ENCODE data around the gene LTB.
A peak's percentile ranks its signal among the peaks of the same experiment; 100 is the strongest.
"Not testable (repeated sequence)": the region's sequence is repeated elsewhere in the genome, so short reads cannot be mapped to it uniquely, and the experiment has no call there.

LTB gene

DNA sequence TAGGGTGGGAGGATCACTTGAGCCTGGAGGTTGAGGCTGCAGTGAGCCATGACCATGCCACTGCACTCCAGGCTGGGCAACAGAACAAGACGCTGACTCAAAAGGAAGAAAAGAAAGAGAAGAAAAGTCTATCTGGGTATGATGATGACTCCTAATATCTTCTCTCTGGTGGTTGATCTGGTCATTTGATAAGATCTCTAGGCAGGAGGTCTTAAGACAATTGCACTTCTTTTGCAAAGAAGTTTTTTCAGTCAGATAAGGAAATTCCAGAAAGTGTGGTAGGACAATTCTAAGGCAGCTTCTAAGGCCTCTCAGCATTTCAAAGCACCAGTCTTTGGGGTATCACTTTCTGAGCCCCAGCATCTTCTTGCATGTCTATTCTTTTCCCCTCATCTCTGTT, 25.1 kb upstream of the LTB start:
- no peak for DNase-seq

DNA sequence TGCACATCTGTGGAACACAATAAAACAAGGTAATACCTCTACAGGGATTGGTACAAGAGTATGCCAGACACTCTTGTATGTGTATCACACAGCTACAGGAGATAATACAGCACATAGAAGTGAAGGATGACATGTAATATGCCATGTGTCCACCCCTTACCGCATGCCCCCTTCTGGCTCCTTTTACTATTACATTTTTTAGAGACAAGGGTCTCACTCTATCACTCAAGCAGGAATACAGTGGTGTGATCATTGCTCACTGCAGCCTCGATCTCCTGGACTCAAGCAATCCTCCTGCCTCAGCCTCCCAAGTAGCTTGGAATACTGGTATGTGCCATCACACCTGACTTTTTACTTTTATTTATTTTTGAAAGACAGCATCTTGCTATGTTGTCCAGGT, 14.8 kb upstream of the LTB start:
- DNase-seq = no peak

DNA sequence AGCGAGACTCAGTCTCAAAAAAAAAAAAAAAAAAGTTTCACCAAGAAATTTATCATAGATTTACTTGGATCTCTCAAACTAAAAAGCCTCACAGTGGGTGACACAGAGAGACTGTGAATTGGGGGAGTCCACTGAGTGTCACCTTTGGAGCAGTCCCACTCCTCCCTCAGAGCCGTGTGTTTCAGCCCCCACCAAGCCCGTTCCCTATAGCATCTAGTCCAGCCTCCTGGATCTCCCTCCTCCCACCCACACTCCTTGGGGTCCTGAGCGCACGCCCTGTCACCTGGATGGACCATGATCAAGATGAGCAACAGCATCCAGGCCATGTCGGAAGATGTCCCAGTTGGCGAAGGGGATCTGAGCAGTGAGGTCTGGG, 10.2 kb upstream of the LTB start:
- no peak for DNase-seq

DNA sequence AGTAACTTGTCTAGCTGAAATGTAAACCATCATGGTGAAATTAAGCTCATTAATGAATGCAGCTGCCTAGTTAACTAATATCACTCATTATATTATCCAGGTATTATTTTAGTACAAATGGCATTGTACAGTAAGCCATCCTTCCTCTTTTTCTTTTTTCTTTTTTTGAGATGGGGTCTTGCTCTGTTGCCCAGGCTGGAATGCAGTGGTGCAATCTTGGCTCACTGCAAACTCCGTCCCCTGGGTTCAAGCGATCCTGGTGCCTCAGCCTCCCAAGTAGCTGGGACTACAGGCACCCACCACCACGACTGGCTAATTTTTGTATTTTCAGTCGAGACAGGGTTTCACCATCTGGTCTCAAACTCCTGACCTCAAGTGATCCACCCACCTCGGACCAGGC, 8.5 kb upstream of the LTB start:
- DNase-seq = not testable (repeated sequence)

DNA sequence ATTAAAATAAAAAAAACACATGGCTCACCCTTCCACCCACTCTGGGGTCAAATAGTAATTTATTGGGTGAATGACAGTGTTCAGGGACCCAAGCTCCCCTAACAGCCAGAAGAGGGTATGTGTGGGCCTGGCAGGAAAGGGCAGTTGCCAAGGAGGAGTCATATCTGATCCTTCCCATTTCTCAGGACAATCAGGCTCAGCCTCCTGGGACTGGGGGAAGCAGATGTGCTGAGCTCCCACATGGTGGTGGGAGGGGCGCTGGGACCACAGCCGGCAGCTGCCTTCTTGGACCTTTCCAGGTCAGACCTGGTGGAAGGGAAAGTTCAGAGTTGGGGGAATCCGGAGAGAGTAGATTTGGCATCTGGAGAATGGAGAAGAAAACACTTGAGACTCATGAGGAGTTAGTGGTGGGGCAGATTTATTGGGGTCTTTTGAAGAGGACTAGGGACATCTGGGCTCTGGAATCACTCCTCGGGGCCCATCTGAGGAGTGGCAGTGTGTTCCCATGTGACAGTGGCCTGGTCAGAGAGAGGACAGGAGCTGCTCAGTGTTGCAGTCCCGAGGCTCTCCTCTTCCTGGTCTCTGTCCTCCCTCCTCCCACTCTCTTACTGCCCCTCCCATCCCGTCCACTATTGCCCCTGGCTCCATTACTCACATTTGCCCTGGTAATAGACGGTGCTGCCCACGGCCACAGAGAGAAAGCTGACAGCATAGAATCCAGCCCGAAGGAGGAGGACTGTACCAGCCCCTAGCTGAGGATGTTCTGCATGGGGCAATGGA, 6.8 kb upstream of the LTB start:
- no peak for DNase-seq

DNA sequence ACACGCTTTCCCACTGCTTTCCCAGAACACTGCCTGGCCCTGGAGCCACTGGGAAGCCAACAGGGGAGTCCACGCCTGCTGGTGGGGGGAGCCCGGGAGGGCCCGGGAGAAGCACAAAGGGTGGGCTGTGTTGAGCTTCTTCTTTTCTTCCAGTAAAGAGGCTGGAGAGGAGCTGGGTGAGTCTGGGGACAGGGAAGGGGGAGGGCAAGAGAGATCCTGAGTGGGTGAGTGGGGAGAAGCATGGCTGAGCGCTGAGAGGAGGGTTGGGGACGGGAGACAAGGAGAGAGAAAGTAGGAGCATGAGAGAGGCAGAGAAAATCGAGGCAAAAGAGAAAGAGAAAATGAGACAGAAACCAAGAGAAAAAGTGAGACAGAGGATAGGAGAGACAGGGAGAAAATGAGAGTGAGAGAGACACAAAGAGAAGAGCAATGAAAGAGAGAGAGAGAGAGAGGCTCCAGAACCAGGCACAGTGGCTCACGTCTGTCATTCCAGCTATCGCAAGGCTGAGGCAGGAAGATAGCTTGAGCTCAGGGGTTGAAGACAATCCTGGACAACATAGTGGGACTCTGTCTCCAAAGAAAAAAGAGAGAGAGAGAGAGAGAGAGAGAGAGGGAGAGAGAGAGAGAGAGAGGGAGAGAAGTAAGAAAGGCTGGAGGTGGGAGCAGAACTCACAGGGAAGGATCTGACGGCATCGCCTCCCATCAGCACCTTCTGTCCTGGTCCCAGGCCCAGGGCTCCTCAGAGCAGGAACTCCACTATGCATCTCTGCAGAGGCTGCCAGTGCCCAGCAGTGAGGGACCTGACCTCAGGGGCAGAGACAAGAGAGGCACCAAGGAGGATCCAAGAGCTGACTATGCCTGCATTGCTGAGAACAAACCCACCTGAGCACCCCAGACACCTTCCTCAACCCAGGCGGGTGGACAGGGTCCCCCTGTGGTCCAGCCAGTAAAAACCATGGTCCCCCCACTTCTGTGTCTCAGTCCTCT, 5.9 kb upstream of the LTB start:
- no peak for DNase-seq

DNA sequence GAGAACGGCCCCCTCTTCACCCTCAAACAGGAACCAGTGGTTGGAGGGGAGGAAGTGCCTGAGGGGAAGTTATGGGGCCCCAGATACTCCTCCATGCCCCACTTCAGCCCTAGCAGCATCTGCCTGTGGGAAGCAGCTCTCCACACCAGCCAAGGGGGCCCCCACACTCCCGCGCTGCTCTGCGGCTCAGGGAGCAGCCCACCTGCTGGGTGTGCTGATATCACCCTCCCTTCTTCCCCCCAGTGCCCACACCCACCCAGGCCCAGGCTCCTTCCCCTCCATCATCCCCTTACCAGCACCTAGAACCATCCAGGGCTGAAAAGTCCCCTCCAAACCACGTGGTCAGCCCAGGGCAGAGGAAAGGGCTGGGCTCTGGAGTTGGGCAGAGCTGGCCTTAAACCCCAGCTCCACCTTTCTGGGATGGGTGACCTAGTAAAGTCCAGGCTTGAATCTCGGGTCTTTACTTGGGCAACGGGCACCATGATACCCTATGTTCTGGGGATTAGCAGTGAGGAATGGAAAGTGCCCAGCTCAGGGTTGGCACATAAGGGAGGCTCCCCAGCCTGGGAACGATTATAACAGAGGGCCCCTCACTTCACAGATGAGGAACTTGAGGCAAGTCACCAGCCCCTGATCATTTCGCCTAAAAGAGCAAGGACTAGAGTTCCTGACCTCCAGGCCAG, 4.5 kb upstream of the LTB start:
- peak; percentile 16 for DNase-seq

DNA sequence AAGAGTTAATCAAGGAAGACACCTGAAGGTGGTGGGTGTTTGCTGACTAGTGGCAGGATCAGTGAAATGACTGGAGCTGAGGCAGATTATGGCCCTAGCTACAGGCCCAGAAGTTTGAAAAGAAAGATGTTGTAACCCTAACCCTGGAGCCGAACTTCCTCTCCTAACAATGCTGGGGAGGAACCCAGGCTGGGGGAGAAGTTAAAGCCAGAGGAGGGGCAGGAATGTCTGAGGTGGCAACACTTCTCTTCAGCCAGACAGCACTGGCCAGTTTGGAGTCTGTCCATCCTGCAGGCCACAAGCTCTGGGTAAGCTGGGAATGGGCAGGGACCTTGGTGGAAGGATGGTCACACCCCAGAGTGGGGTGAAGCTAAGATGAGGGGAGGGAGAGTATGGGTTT, 3.8 kb upstream of the LTB start, which contains the start of gene LST1:
Gene LST1 (plus strand): TSS at position 270 of the 400 bp plus-strand sequence. CDS start 1,023 bp downstream, outside the sequence.
- DNase-seq = peak; percentile 31

DNA sequence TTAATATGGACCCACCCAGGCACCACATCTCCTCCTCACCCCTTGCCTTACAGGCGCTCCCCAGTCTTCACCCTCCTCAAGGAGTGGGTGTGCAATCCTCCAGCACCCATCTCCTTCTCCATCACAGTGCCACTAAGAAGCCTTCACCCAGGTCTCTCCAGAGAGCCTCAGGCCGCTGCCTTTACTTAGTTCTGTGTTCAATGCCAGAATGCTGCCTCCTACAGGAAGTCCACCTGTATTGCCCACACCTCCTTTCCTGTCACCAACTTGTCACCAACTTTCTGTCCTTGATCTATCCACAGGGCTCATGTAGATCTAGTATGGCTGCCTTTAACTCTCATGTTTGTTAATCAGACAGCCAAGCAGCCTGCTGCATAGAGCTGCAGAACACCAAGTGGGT, 3.3 kb upstream of the LTB start:
- DNase-seq = no peak

DNA sequence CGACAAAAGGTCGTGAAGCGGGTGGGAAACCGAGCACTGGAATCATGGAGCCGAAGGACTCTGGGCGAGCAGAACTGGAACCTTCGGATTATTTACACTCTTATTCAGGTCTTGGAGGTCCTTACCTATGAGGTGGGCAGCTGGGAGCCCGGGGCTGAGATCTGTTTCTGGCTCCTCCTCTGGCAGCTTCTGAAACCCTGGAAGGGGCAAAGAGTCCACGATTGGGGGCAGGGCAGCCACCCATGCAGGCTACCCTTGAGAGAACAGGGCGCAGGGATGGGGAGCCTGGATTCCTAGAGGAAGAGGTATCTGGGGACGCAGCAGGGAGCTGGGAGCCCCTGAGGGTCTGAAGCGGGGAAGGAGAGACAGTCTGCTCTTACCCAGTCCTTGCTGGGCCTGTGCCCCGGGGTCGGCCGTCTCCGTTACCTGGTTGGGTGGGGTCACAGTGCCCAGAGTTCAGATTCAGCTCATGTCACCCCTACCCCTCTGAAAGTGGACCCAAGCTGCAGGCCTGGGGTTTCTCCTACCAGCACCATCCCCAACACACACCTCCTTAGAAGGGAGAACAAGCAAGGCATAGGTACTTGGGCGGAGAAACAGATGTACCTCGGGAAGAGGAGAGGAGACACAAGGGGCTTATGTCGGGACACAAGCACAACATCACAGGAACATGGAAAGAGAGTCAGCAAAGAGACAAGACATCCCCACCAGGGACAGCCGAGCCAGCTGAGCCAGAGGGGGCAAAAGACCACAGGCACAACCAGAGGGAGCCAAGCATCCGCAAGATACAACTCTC, 592 bp downstream of the LTB start:
- peak; percentile 17 for DNase-seq

DNA sequence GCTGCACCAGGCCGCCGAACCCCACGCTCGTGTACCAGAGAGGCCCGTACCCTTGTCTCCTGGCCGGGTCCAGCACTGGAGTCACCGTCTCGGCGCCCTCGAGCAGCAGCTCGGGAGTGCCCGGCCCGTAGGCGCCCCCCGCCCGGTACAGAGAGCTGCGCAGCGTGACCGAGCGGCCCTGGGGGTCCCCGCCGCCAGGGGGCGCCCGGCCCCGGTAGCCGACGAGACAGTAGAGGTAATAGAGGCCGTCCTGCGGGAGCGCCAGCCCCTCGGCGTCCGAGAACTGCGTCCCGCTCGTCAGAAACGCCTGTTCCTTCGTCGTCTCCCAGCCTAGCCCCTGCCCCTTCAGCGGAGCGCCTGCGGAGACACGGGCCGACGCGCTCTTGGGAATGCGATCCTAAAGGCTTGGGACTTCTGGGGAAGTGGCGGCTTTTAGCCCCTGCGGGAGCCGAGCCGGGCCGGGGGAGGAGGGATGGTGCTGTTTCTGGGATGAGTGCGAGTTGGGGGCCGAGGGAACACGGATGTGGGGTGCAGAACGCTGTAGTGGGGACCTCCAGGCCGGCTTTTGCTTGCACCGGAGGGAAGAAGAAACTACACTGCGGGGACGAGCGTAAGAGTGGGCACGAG, 1.3 kb downstream of the LTB start:
- DNase-seq = peak; percentile 84

DNA sequence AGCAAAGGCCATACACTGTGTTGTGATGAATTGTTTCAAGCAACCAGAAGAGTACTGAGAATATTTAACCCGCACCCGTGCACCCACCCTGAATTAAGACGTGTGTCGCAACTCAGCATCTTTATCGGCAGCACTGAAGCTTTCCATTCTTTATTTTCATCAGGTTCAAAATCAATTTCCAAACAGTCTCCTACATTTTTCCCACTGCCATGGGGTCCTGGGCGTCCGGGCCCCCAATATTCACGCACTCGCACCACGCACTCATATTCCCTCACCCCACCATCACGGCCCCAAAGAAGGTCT, 1.8 kb downstream of the LTB start:
- no peak for DNase-seq

DNA sequence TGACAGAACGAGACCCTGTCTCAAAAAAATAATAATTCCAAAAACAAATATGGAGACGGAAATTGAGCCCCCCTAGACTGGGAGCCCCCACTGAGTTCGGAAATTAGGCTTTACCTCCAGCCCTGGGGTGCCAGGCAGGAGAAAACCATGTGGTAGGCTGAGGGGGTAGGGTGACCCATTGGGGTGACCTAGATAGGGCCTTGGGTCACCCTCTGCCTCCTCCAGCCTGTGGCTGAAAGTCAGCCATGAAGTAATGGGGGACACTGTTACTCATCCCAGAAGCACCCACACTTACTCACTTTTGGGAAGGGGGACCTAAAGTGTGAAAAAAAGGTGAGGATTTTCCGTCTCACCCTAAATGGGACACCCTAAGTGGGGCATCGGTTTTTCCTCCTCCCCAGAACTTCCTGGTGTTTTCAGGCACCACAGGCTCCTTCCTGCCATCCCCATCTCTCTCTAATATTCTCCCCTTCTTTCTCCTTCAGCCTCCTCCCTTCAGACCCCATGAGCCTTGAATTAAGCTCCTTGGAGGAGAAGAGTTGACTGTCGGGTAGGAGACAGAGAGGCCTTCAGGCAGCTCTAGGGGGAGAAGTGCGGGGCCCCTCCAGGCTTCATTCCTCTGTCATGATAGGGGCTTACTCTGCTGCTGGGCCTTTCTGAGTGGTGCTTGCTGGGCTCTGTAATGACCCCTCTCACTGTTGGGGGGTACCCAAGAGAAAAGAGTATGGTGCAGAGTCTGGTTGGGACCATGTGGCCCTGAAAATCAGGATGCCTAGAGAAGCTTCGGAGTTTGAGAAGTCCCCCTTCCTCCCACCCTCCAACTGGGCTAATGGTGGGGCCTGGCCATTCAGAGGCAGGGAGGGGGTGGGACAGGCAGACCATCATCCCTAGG, 2.4 kb downstream of the LTB start:
- DNase-seq = no peak

DNA sequence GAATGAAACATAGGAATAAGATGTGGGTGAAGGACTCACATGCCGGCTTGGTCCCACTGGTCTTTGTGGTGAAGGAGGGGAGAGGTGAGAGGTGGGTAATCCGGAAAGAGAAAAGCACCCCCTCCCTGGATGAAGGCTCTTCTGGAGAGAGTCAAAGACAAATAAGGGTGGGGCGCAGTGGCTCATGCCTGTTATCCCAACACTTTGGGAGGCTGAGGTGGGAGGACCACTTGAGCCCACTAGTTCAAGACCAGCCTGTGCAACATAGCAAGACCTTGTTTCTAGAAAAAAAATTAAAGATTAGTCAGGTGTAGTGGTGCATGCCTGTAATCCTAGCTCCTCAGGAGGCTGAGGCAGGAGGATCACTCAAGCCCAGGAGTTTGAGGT, 3.1 kb downstream of the LTB start:
- no peak for DNase-seq

DNA sequence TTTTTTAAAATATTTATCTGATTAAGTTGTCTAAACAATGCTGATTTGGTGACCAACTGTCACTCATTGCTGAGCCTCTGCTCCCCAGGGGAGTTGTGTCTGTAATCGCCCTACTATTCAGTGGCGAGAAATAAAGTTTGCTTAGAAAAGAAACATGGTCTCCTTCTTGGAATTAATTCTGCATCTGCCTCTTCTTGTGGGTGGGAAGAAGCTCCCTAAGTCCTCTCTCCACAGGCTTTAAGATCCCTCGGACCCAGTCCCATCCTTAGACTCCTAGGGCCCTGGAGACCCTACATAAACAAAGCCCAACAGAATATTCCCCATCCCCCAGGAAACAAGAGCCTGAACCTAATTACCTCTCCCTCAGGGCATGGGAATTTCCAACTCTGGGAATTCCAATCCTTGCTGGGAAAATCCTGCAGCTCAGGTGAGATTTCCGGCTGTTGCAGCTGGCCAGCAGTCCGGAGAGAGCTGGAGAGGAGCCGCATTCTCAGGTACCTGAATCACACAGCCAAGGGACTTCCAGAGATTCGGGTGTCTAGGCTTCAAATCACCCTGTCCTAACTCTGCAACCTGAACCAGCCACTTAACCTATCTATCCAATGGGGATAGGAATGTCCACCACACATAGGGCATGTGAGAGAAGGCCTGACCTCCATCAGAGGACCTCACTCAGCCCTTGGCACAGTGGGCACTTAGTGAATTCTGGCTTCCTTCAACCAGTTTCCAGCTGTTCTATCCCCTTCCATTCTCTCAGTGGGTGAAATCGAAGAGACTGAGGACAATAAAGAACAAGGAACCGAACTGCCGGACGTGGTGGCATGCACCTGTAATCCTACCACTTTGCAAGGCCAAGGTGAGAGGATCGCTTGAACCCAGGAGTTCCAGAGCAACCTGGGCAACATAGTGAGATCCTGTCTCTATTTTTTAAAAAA, 3.8 kb downstream of the LTB start:
- DNase-seq = no peak

DNA sequence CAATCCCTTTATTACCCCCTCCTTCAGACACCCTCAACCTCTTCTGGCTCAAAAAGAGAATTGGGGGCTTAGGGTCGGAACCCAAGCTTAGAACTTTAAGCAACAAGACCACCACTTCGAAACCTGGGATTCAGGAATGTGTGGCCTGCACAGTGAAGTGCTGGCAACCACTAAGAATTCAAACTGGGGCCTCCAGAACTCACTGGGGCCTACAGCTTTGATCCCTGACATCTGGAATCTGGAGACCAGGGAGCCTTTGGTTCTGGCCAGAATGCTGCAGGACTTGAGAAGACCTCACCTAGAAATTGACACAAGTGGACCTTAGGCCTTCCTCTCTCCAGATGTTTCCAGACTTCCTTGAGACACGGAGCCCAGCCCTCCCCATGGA, 4.7 kb downstream of the LTB start:
- no peak for DNase-seq

DNA sequence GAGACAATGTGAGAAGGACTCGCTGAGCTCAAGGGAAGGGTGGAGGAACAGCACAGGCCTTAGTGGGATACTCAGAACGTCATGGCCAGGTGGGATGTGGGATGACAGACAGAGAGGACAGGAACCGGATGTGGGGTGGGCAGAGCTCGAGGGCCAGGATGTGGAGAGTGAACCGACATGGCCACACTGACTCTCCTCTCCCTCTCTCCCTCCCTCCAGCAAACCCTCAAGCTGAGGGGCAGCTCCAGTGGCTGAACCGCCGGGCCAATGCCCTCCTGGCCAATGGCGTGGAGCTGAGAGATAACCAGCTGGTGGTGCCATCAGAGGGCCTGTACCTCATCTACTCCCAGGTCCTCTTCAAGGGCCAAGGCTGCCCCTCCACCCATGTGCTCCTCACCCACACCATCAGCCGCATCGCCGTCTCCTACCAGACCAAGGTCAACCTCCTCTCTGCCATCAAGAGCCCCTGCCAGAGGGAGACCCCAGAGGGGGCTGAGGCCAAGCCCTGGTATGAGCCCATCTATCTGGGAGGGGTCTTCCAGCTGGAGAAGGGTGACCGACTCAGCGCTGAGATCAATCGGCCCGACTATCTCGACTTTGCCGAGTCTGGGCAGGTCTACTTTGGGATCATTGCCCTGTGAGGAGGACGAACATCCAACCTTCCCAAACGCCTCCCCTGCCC, 5.2 kb downstream of the LTB start:
- no peak for DNase-seq

DNA sequence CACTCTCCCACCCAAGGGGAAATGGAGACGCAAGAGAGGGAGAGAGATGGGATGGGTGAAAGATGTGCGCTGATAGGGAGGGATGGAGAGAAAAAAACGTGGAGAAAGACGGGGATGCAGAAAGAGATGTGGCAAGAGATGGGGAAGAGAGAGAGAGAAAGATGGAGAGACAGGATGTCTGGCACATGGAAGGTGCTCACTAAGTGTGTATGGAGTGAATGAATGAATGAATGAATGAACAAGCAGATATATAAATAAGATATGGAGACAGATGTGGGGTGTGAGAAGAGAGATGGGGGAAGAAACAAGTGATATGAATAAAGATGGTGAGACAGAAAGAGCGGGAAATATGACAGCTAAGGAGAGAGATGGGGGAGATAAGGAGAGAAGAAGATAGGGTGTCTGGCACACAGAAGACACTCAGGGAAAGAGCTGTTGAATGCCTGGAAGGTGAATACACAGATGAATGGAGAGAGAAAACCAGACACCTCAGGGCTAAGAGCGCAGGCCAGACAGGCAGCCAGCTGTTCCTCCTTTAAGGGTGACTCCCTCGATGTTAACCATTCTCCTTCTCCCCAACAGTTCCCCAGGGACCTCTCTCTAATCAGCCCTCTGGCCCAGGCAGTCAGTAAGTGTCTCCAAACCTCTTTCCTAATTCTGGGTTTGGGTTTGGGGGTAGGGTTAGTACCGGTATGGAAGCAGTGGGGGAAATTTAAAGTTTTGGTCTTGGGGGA, 6.1 kb downstream of the LTB start:
- DNase-seq = no peak
